Amniotic epithelial cell (primary cell): ENCODE data around the gene KCNQ1OT1.
A peak's percentile ranks its signal among the peaks of the same experiment; 100 is the strongest.

Experiments used
- DNase-seq: peaks from one replicate; pipeline ENCODE4 v3.0.0-alpha.2; 2010; ENCODE audit warnings: low read depth

The KCNQ1OT1 gene

DNA sequence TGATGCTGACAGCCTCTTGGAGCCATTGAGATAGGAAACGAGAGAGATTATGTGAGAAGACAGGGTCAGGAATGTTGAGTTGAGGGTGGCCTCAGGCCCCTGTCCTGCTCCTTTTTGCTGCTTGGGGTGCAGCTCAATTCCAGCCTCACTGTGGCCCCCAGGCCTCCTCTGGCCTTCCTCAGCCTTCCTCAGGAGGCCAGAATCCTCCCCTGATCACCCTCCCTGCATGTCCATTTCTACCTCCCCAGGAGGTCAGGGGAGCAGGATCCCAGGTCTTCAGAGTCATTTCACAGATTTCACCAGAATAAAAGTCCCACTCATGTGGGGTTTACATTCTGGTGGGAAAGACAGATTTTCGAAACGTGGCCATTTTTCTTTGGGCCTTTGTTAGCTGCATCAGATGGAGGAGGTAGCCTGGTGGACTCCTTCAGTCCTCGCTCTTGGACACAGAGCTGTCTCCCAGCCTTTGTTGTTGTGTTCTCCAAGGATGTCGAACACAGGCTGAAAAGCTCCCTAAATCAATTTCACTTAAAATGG lies 2.2 kb upstream of the KCNQ1OT1 start:
- no peak for DNase-seq

DNA sequence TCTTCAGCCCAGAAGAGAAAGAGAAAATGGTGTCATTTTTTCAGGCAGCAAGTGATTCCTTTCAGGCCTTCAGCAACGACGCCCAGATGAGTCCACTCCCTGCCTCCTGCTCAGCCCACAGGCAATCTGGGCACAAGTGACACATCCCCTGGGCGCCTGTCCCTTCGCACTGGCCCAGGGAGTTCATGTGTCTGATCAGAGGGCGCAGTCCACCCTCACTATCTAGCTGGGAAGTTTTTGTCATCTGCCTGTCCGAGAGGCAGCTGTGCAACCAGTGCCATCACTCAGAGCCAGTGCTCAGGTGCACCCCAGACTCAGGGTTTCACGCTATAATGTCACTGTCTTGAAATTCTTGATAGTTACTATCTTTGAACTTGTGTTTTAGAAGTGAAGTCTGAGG lies 1.4 kb upstream of the KCNQ1OT1 start:
- DNase-seq, result no peak

DNA sequence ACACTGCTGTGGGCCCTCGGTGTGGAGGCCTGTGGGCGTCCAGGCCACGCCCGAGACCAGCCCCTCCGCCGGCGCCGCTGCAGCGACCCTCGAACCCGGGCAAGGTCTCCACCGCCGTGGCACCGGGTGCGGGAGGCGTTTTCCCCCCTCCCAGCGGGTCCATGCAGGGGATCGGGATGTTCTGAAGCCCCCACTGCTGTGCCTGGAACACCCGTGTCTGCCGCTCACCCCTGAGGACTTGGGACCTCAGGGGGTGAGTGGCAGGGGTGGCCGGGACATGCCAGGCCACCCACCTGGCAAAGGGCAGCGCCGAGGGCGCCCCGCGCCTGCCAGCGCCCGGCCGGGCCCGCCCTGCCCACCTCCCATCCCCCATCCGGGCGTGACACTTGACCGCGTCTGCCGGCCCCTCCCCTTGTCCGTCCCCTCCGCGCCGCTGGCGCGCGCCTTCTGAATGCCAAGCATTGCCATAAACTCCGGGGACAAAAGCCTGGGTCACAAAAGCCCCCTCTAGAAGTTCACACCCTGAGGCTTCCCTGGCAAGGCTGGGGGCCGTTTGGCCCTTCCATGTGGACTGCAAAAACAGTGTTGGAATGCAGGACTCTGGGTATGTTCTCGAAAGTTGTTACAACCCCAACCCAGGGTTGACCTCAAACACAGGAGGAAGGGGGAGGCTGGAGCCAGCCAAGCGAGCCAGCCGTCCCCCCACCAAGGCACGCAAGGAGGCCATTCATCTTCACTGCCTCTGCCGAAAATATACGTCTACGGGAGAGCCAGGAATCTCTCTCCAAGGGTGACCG lies 819 bp upstream of the KCNQ1OT1 start:
- peak; percentile 37 for DNase-seq

DNA sequence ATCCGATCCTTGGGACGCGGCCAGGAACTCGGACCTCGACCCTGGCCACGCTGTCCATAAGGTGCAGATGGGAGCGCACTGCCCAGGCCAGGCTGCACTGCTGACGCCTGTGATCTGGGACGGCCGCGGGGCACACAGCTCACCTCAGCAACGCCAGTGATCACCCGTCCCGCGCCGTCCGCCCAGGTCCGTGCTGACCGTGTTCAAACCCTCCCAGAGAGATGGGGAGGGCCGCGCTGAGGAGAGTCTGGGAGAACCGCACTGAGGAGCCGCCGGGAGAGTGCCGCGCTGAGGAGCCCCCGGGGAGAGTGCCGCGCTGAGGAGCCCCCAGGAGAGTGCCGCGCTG lies 636 bp downstream of the KCNQ1OT1 start:
- DNase-seq, result no peak

DNA sequence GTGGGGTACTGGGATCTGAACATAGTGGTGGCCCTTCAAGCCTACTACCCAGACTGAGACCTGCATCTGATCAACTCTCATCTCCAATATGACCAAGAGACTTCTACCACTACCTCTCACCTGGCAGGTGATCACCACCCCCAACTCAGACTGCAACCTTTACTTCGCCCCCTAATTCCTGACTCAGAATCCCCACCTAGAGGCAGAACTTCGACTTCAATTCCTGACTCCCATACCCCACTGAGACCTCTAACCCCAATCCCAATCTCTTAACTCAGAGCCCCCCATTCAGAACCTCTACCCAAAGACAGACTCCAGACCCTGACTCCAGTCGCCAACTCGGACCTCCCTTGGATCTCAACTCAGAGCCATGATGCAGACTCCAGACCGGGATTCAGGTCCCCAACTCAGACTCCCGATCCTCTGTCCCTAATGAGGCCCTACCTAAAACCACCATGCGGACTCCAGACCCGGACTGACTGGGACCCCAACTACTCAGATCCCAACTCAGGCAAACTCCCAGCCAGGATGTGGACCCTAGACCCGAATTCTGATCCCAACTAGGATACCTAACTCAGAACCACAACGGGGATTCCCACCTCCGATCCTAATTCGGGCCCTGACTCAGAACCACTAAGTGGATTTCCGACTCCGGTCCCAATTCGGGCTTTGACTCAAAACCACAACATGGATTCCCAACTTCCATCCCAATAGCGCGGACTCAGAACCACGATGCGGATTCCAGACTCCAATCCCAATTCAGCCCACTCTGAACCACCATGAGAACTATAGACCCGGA lies 1.2 kb downstream of the KCNQ1OT1 start:
- no peak for DNase-seq

DNA sequence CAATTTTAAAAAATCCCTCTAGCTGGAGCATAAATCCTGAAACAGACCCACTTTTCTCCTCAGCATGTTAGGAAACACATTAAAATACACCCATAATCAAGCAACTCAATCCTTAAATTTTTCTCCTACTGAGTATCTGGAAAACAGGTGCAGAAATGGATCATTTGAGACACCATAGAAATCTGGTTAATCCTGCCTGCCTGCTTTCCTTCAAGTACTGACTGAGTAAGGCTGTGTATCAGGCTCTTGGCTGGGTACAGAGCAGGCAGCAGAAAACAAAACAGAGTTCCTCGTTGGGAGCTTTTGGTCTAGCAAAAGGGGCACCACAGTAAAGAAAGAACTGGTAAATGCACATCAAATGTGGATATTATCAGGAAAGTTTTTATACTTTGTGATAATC lies 1.9 kb downstream of the KCNQ1OT1 start:
- no peak for DNase-seq

DNA sequence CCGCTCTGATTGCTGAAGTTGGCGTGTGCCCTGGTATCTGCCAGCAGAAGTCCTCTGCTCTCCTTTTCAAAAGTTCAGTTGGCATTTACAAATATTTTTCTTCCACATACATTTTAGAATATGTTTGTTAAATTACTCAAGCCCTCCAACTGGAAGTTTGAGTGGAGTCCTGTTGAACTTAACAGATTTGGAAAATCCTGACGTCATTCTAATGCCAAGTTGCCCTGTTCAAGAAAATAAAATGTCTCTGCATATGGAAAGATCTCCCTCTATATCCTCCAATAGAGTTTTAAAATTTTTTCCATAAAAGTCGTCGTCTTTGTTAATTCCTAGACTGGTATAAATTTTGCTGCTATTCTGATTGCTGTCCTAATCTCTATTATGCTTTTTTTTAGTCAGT lies 3.3 kb downstream of the KCNQ1OT1 start:
- DNase-seq, result no peak

DNA sequence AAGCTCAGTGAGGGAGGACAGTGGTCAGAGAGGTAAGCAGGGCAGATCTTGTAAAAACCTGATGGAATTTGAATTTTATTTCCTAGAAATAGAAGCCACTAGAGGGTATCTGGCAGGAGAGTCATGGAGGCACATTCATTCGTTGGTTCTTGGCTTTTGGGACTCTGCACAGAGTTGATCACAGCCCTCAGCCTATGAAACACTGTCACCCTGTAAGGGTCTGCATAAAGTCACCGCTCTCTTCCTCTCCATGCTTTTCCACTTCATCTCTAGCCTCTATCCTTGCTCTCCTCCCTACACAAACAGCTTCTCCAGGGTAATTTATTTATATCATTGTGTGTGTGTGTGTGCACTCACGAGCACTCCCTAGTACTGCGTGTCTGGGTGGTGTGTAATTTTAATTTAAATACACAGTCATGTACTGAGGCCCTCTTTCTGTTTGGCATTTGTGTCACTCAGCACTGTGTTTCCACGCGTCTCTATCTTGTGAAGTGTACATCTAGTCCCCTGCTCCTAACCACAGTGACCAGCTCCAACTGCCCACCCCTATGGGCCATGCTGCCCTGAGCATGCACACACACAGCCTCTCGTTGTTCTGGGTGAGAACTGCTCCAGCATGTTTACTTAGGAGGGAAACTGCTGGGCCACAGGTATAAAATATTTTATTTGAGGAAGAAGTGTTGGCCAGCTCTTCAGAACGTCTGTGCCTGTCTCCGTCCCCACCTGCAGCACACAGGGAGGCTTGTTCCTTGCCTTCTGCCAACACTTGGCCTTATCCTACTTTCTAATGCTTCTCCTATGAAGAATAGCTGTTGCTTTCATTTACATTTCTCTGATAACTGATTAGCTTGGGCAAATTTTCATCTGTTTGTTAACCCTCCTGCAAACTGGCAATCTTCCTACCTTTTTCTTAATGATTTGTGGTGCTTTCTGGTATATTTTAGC lies 4.5 kb downstream of the KCNQ1OT1 start:
- DNase-seq, result no peak

DNA sequence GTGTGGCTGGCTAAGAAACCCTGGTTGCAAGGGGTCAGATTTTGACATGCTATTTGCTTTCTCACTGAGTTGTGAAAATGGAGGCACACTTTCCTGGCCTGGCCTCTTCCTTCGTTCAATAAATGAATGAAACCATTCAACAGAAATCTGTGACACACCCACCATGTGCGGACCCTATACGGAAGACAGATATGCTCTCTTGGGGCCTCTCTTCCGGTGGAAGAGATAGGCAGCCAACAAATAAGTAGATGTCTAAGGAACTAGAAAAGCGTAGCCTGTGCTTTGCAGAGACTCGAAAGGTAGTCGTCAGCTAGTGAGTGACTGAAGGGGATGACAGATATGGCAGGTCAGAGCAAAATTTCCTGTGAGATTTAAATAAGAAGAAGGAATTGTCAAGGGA lies 5.3 kb downstream of the KCNQ1OT1 start:
- DNase-seq, result no peak

DNA sequence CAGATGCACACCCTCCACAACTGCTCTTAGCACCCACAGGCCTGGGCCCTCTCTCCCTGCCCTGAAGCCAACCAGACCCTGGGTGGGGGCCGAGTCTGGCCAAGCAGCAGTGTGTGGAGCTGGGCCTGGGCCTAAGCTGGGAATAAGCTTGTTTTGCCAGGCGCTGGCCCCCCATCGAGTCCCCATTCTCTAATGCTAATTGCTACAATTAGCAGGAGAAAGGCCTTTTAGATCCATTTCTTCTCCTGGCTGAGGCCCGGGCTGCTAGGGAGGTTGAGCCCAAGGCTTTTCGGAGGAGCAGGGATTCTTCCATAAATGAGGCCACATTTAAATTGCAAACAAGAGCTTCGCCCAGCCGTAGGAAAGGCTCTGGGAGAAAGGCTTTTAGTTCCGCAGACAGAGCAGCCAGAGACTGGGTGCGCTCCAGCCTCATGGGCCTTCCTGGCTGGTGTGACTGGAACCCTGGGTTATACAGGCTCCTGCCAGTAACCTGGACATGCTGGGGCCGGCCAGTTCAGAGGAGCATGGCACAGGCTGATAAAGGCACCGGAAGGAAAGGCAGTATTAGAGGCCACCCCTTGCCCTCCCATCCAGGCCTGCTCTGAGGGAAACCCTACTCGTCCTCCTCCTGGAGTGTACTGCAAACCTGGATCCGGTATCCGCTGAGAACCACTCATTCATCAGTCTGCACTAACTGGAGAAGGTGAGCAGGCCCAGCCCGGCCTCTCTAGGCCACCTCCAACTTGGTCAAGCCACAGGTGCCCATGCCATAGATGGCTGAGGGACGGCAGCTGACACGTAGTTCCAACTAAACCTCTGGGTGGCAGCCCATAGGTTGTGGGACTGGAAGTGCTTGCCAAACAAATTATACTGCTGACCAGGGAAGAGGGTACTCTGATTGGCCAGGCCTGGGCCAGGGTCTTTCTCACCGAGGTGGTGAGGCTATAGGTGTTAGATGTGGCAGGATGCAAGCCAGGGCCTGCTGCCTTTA lies 6.2 kb downstream of the KCNQ1OT1 start:
- no peak for DNase-seq

DNA sequence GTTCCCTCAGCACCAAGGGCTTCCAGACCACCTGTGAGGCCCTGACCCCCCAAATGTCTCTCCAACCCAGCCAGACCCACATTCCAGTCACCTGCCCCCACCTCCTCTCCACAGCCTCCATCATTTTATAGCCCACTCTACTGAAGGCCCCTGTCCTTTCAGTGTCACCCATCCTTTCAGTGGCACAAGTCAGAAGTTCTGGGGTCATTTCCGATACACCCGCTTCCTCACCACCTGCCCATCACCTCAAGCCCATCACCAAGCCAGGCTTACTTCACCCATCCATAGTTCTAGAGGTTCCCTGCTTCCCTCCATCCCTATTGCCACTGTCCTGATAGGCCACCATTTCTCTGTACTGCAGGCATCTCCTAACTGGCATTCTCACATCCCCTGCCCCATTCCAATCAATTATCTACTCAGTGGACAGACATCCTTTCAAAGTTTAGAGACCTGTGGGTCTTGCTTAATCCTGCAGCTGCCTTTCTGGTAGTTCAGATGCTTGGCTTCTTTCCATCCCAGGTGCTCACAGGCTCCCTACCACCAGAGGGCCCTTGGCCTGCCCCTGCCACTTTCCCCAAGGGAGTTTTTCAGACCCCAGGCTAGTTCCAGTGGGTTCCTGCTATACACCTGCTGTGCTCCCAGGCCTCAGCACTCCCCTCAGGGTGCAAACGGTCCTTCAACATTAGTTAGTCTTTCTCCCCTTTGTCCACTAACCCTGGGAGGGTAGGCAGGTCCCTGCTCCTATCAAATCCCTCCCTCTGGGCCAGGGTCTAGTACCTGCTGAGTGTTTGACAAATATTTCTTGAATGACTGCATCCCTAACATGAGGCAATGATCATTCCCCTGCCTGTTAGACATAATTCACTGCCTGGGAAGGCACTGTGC lies 7.6 kb downstream of the KCNQ1OT1 start:
- DNase-seq, result peak; percentile 24

DNA sequence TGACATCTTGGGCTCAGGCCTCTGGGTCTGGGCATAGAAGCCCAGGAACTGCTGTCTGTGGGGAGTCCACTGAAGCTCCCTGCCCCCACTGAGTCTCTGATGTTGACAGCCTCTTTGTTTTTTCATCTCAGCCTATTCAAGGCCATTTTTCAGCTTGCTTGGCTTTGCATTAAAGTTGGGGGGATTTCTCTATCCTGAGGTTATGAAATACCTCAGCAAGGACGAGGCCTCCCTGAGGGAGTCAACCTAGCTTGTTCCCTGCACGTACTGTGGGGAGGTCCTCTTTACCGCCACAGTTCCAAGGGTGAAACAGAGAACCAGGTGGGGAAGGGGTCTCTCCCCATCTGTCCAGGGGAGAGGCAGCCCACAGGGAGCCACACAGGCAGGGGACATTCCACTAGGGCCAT lies 8.4 kb downstream of the KCNQ1OT1 start:
- peak; percentile 39 for DNase-seq

DNA sequence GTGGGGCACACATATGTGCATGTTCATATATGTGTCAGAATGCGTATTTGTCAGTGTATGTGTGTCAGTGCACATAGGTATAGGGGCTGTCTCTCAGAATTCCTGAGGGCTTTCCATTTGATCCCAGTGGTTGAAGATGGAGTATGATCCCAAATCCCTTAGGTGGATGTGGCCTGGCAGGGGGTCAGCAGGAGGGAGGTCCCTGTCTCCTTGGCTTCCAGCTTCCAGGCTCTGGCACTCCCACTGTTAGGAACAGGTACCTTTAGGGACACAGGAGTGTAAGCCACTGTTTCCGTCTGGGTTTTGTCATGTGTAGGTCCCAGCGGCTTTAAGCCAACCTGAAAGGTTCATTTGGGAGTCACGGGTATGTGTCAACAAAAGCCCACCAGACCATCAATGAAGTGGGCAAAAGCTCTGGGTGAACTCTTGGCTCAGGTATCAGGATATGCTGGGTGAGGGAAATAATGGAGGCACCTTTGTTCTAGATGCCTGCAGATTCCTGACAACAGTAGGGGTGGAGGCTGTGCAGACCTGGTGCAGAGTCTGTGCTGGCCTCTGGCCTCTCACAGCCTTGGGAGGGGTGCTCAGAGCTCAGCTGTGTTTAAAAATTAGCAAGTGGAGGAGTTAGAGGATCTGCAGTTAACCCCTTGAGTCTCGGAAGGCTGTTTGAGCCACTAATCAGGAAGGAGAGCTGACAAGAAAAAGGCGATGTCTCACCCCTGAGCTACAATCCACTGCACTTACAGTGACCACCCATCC lies 9.0 kb downstream of the KCNQ1OT1 start:
- no peak for DNase-seq

DNA sequence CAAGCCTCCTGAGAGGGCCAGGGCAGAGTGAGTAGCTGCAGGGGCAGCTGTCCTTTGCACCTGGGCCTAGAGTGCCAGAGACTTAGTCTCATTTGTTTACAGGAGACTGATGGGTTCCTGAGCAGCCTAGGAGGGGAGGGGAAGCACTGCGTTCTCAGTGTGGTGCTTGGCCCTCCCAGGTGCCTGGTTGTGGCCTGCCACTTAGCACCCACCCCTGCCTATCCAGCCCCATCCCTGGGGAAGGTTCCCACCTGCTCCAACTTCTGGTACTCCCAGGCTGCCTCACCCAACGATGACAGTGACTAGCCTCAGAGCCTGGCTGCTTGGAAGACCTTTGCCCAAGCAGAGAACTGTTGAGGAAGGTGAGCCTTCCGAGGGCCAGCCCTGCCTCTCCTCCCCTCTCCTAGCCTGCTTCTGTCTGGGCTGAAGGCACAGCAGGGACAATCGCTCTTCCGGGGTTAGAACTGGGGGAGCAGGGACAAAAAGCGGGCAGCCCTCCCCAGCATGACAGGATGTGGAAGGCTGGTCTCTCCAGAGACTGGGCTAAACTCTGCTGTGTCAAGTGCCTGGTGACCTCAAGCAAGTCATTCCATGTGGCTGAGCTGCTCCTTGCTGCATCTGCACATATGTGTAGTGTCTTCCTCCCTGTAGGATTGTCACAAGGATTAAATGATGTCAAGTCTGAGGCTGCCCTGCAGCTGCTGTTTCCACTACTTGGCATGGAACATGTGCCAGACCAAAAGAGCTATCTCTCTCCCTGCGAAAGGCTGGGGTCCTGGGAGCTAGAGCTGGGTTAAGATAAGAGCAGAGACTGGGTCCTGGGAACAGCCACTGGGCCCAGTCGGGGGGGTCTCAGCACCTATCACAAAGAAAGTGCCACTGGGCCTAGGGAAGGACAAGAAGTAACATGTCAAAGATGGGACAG lies 9.9 kb downstream of the KCNQ1OT1 start:
- no peak for DNase-seq

DNA sequence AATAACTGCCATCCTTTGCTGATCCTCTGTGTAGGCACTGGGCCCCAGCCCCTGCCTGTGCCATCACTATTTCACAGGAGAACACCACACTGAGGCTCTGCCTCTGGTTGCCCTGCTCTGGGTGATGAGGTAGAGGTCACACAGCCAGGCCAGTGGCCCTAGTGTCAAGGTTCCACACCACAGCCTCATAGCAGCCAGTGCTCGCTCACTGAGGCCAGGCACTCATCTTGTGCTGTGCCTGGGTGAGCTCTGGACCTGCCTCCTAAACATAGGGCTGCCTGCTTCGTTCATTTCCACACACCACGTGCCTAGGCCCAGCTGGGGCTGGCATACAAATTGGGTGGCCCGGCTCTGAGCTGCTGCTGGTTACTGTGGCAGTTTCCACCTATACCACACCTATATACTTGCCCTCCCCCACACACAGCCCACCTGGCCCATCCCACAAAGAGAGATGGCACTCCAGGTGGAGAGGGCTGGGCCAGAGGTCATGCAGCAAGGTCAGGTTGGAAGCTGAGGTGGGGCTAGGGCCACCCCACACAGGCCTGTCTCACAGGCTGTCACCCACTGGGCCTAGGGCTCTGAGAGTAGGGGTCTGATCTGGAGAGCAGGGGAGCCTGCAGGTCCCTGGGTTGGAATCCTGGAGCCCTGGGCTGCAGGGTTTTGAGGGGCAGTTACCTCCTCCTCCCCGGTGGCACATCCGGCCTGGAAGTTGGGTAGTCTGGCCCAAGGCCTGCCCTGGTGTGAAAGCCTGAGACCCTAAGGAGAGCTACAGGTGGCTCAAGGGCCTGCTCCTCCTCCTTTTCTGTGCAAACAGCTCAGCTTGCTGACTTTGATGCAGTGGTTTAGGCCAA lies 11.2 kb downstream of the KCNQ1OT1 start:
- DNase-seq, result no peak

DNA sequence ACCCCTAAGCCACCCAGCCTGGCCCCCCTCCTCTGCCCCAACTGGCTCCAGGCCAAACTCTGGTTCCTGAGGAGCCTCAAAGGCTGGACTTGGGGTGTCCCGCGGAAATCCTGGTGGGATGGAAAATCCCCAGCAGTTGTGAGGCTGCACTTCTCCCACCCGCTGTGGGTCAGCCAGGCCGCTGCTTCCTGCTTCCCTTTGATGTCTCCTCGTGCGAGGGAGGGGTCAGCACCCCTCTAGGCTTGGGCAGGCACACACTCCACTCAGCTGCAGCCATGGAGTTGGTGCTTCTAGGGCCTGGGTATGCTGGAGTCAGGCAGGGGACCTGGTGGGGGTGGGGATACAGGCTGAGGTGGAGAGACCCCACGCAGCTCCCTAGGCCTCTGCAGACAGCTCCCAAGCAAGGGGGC lies 12.0 kb downstream of the KCNQ1OT1 start:
- DNase-seq, result no peak

DNA sequence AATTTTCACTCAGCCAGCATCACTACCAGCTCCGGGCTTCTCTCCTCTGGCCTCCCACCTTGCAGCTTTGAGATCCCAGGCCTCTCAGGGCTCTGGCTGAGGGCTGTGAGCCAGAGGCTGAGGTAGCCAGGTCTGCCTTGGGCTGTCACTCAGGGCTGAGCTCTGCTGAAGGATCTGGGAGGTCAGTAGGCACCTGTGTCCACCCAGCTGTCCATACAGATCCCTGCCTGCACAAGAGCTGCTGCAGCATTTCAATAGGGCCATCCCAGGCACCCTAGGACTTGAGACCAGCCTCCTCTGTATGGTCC lies 12.6 kb downstream of the KCNQ1OT1 start:
- DNase-seq, result no peak
